ENCODE measurements around the gene TMEM231. TPM values are rescaled to one million over a fixed set of nuclear protein-coding genes. Genes with fewer than 3 reads are reported as not detected.

Gene TMEM231
- total RNA-seq, 1 experiment from 2014 or later, result 9.0 TPM

DNA sequence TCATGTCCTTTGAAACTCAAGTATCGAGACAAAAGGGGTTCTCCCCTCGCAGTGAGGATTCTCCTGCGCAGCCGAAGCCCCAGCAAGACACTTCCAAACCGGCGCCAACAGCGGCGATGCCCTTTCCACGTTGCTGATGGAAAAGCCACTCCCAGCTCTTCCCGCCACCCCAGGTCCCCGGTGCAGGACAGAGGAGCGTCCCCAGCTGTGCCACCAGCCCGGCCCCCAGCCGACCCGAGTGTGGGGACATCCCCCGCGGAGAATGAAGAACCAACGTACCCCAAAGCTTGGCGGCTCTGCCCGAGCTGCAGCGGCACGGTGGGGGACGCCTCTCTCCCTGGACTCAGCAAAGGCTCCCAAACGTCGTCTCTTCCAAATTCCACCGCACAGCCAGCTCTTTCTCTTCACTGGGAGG, 61.4 kb downstream of the TMEM231 start:
- POLR2A ChIA-PET, result no interaction called here
- Histone ChIP-seq H3K4me3 (ENCODE audit: low read depth in 2 of 2, low read length in 2 of 2) (no peak overlapping the region), H3K9me3 (ENCODE audit: control insufficient read depth, insufficient read depth, low read depth, low read length) (no peaks in the 10 kb centered on the region), H3K27me3 (ENCODE audit: control insufficient read depth, insufficient read depth, low read length) (no peaks in the 10 kb centered on the region), H3K27ac (ENCODE audit: low read length) (no peak overlapping the region), H3K36me3 (ENCODE audit: control insufficient read depth, insufficient read depth, low read length) (no peaks in the 10 kb centered on the region), H3K4me1 (ENCODE audit: control insufficient read depth, insufficient read depth, low read length) (0 out of 2 replicates have a peak, but pooled peaks cover 5% of the 10 kb centered on the region)
- DNase-seq (ENCODE audit: low read depth, low spot score) (no peak), ATAC-seq (no peak)
- in situ Hi-C loops (cut with HindIII; ENCODE audit: low pct_unique_long_range_greater_than_20kb, low sequenced_read_pairs) (no loop called here), intact Hi-C loops (cut with micrococcal nuclease; ENCODE audit: unreplicated experiment) (no loop called here)
- BruUV-seq (replicated peaks), result no TSS peak
- CTCF ChIA-PET, result no interaction called here
- TF ChIP-seq TCF7L2 (IDR thresholded peaks at IDR 0.05; ENCODE audit: low read depth, low read length) (no peak), POLR2AphosphoS5 (IDR thresholded peaks at IDR 0.05; ENCODE audit: low read depth, low read length) (no peak), SIN3A (IDR thresholded peaks at IDR 0.05; ENCODE audit: borderline replicate concordance, insufficient read depth, low read depth, low read length) (no peak)
- TF ChIP-seq, protein P1, sequence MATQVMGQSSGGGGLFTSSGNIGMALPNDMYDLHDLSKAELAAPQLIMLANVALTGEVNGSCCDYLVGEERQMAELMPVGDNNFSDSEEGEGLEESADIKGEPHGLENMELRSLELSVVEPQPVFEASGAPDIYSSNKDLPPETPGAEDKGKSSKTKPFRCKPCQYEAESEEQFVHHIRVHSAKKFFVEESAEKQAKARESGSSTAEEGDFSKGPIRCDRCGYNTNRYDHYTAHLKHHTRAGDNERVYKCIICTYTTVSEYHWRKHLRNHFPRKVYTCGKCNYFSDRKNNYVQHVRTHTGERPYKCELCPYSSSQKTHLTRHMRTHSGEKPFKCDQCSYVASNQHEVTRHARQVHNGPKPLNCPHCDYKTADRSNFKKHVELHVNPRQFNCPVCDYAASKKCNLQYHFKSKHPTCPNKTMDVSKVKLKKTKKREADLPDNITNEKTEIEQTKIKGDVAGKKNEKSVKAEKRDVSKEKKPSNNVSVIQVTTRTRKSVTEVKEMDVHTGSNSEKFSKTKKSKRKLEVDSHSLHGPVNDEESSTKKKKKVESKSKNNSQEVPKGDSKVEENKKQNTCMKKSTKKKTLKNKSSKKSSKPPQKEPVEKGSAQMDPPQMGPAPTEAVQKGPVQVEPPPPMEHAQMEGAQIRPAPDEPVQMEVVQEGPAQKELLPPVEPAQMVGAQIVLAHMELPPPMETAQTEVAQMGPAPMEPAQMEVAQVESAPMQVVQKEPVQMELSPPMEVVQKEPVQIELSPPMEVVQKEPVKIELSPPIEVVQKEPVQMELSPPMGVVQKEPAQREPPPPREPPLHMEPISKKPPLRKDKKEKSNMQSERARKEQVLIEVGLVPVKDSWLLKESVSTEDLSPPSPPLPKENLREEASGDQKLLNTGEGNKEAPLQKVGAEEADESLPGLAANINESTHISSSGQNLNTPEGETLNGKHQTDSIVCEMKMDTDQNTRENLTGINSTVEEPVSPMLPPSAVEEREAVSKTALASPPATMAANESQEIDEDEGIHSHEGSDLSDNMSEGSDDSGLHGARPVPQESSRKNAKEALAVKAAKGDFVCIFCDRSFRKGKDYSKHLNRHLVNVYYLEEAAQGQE (IDR thresholded peaks at IDR 0.05; ENCODE audit: insufficient read depth in 1 of 2, low read depth in 2 of 2, low read length in 1 of 2), result no peak
- TF ChIP-seq, protein P2, sequence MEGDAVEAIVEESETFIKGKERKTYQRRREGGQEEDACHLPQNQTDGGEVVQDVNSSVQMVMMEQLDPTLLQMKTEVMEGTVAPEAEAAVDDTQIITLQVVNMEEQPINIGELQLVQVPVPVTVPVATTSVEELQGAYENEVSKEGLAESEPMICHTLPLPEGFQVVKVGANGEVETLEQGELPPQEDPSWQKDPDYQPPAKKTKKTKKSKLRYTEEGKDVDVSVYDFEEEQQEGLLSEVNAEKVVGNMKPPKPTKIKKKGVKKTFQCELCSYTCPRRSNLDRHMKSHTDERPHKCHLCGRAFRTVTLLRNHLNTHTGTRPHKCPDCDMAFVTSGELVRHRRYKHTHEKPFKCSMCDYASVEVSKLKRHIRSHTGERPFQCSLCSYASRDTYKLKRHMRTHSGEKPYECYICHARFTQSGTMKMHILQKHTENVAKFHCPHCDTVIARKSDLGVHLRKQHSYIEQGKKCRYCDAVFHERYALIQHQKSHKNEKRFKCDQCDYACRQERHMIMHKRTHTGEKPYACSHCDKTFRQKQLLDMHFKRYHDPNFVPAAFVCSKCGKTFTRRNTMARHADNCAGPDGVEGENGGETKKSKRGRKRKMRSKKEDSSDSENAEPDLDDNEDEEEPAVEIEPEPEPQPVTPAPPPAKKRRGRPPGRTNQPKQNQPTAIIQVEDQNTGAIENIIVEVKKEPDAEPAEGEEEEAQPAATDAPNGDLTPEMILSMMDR (IDR thresholded peaks at IDR 0.05), result no peak

DNA sequence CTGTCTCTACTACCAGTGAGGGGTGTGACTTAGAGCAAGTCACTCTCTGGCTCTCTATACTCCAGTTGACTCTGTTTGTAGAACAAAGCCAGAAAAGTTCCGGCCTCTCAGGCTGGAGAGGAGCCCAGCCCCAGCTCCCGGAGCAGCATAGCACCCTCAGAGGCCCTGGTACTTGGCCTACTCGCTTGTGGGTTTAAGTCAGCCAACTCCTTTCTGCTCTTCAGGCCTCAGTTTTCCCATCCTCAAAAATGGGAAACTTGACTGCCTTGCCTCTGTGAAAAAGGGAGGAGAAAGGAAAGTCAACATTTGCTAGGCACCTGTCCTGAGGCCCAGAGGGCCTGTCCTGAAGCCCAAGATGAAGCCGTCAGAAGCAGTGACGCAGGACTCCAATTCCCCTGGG, 61.9 kb downstream of the TMEM231 start:
- intact Hi-C loops (cut with micrococcal nuclease; ENCODE audit: unreplicated experiment) (no loop called here), in situ Hi-C loops (cut with HindIII; ENCODE audit: low pct_unique_long_range_greater_than_20kb, low sequenced_read_pairs) (no loop called here)
- H3K27ac ChIP-seq (ENCODE audit: low read length), result no peak overlapping the region
- DNase-seq (ENCODE audit: low read depth, low spot score), result no peak
- H3K9me3 ChIP-seq (ENCODE audit: control insufficient read depth, insufficient read depth, low read depth, low read length), result no peaks in the 10 kb centered on the region
- H3K27me3 ChIP-seq (ENCODE audit: control insufficient read depth, insufficient read depth, low read length), result no peaks in the 10 kb centered on the region
- no peaks in the 10 kb centered on the region for H3K36me3 ChIP-seq (ENCODE audit: control insufficient read depth, insufficient read depth, low read length)
- no peak overlapping the region for H3K4me3 ChIP-seq (ENCODE audit: low read depth in 2 of 2, low read length in 2 of 2)
- TF ChIP-seq, protein P1 (IDR thresholded peaks at IDR 0.05; ENCODE audit: insufficient read depth in 1 of 2, low read depth in 2 of 2, low read length in 1 of 2), result no peak
- no peak for TF ChIP-seq TCF7L2 (IDR thresholded peaks at IDR 0.05; ENCODE audit: low read depth, low read length)
- no peak for TF ChIP-seq POLR2AphosphoS5 (IDR thresholded peaks at IDR 0.05; ENCODE audit: low read depth, low read length)
- TF ChIP-seq, protein P2 (IDR thresholded peaks at IDR 0.05), result no peak
- no peak for TF ChIP-seq SIN3A (IDR thresholded peaks at IDR 0.05; ENCODE audit: borderline replicate concordance, insufficient read depth, low read depth, low read length)
- BruUV-seq (replicated peaks), result no TSS peak
- H3K4me1 ChIP-seq (ENCODE audit: control insufficient read depth, insufficient read depth, low read length), result 0 out of 2 replicates have a peak, but pooled peaks cover 5% of the 10 kb centered on the region
- ChIA-PET POLR2A (no interaction called here), CTCF (no interaction called here)
- ATAC-seq, result no peak
